GM12892 (cell line): Measurements from ENCODE around the gene TUBB8B.
"Not testable (repeated sequence)": the region's sequence is repeated elsewhere in the genome, so short reads cannot be mapped to it uniquely, and the experiment has no call there.

Experiments
- POLR2A ChIP-seq: IDR thresholded peaks from 2 replicates; pipeline ENCODE4 v1.6.1; 2011; ENCODE audit warnings: low read depth, low read length, control low read depth
- POLR2AphosphoS5 ChIP-seq: IDR thresholded peaks from 2 replicates; pipeline ENCODE4 v1.6.1; 2011; ENCODE audit warnings: low read depth, low read length, control low read depth

DNA sequence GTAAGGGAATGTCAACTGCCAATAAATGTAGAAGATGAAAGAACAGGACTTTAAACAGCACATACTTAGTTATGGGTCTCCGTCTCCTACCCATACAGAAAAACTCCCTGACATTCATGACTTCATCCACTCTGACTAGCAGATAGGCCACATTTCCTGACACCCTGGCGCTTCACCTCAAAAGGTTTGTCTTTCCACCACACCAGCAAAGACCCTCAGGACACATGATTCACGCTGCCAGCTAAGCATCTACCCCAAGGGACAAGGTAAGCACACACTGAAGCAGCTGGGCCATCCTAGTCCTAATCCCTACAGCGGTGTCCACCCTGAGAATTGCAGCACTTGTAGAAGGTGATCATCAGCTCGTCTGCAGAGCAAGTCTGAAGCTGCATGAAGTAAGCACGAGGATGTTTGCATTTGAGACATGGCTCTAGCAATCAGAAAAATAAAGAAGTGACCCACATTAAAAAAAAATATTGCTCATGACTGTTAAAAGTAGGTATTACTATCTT is 44.5 kb upstream of the TUBB8B start:
- not testable (repeated sequence) for TF ChIP-seq POLR2AphosphoS5, POLR2A
